Upper lobe of left lung (tissue), 4 donors: ENCODE results near the gene SLC25A12.

Experiments
- EP300 ChIP-seq, 4 donors: sonication (generic); formaldehyde crosslinking; IDR thresholded peaks; one replicate each; pipeline ENCODE4 v1.5.1; 2017; ENCODE audit warnings: antibody characterized with exemption in 4 of 4, control low read depth in 2 of 4
- POLR2A ChIP-seq, 4 donors: fragments of 450-650 bp; IDR thresholded peaks; one replicate each; pipeline ENCODE4 v1.5.1; 2016 to 2017; ENCODE audit warnings: antibody characterized with exemption in 4 of 4, mild to moderate bottlenecking in 2 of 4

- TF ChIP-seq POLR2A (IDR thresholded peaks at IDR 0.05), result no peak
- no peak for TF ChIP-seq EP300 (IDR thresholded peaks at IDR 0.05)
Observed at GRCh38 chr2:171792886-171793580, 101.0 kb downstream of the SLC25A12 start.
